ENCODE results near the gene MARCHF2.
A peak's percentile ranks its signal among the peaks of the same experiment; 100 is the strongest.
"Not testable (repeated sequence)": the region's sequence is repeated elsewhere in the genome, so short reads cannot be mapped to it uniquely, and the experiment has no call there.

Gene MARCHF2

GRCh38 chr19:8426283-8426682 is 13.2 kb downstream of the MARCHF2 start:
- no peak overlapping the region for H3K4me3 ChIP-seq (replicated peaks; ENCODE audit: low read depth, low read length)
- TF ChIP-seq, protein P1, sequence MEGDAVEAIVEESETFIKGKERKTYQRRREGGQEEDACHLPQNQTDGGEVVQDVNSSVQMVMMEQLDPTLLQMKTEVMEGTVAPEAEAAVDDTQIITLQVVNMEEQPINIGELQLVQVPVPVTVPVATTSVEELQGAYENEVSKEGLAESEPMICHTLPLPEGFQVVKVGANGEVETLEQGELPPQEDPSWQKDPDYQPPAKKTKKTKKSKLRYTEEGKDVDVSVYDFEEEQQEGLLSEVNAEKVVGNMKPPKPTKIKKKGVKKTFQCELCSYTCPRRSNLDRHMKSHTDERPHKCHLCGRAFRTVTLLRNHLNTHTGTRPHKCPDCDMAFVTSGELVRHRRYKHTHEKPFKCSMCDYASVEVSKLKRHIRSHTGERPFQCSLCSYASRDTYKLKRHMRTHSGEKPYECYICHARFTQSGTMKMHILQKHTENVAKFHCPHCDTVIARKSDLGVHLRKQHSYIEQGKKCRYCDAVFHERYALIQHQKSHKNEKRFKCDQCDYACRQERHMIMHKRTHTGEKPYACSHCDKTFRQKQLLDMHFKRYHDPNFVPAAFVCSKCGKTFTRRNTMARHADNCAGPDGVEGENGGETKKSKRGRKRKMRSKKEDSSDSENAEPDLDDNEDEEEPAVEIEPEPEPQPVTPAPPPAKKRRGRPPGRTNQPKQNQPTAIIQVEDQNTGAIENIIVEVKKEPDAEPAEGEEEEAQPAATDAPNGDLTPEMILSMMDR (IDR thresholded peaks at IDR 0.05; ENCODE audit: low read depth, low read length, missing control alignments), result no peak
- no peak for DNase-seq (ENCODE audit: extremely low read depth, low read depth)

GRCh38 chr19:8429044-8429443 is 15.9 kb downstream of the MARCHF2 start:
- TF ChIP-seq, protein P1 (IDR thresholded peaks at IDR 0.05; ENCODE audit: low read depth, low read length, missing control alignments), result no peak
- no peak overlapping the region for H3K4me3 ChIP-seq (replicated peaks; ENCODE audit: low read depth, low read length)
- no peak for DNase-seq (ENCODE audit: extremely low read depth, low read depth)

DNA sequence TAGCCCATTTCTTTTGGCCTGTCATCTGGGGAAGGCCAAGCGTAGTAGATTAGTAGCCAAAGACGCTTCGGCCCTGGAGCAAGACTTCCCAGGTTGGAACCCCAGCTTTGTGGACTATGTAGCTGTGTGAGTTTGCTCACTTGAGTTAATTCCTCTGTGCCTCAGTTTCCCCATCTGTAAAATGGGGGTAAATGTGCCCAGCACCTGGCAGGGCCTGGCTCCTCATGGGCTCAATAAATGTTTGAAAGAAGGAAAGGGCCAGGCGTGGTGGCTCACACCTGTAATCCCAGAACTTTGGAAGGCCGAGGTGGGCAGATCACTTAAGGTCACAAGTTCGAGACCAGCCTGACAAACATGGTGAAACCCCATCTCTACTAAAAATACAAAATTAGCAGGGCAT is 16.7 kb downstream of the MARCHF2 start:
- no peak overlapping the region for H3K4me3 ChIP-seq (replicated peaks; ENCODE audit: low read depth, low read length)
- no peak for DNase-seq (ENCODE audit: extremely low read depth, low read depth)
- TF ChIP-seq, protein P1 (IDR thresholded peaks at IDR 0.05; ENCODE audit: low read depth, low read length, missing control alignments), result no peak

DNA sequence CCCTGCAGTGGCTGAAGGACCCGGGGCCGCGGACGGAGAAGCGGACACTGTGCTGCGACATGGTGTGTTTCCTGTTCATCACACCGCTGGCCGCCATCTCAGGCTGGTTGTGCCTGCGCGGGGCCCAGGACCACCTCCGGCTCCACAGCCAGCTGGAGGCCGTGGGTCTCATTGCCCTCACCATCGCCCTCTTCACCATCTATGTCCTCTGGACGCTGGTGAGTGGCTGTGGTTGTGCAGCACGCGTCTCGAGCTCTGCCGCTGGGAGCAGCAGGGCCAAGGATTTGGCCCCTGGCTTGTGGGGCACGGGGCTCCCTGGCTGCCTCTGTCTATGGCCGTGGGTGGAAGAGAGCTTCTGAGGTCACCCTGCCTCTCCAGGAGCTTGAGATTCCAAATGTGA is 17.5 kb downstream of the MARCHF2 start:
- no peak overlapping the region for H3K4me3 ChIP-seq (replicated peaks; ENCODE audit: low read depth, low read length)
- DNase-seq (ENCODE audit: extremely low read depth, low read depth), result no peak
- TF ChIP-seq, protein P1 (IDR thresholded peaks at IDR 0.05; ENCODE audit: low read depth, low read length, missing control alignments), result no peak

DNA sequence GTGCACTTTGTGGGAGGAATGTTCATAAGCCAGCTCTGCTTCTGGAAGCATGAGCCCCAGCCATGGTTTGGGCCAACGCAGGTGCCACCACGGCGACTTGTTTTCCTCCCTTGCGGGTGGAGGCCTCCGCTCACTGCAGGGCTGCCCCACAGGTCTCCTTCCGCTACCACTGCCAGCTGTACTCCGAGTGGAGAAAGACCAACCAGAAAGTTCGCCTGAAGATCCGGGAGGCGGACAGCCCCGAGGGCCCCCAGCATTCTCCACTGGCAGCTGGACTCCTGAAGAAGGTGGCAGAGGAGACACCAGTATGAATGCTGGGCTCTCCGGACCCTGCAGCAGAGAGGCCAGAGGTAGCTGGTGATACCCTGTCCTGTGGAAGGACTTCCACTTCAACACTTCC is 25.1 kb downstream of the MARCHF2 start:
- DNase-seq (ENCODE audit: extremely low read depth, low read depth), result no peak
- TF ChIP-seq, protein P1 (IDR thresholded peaks at IDR 0.05; ENCODE audit: low read depth, low read length, missing control alignments), result no peak
- no peak overlapping the region for H3K4me3 ChIP-seq (replicated peaks; ENCODE audit: low read depth, low read length)

DNA sequence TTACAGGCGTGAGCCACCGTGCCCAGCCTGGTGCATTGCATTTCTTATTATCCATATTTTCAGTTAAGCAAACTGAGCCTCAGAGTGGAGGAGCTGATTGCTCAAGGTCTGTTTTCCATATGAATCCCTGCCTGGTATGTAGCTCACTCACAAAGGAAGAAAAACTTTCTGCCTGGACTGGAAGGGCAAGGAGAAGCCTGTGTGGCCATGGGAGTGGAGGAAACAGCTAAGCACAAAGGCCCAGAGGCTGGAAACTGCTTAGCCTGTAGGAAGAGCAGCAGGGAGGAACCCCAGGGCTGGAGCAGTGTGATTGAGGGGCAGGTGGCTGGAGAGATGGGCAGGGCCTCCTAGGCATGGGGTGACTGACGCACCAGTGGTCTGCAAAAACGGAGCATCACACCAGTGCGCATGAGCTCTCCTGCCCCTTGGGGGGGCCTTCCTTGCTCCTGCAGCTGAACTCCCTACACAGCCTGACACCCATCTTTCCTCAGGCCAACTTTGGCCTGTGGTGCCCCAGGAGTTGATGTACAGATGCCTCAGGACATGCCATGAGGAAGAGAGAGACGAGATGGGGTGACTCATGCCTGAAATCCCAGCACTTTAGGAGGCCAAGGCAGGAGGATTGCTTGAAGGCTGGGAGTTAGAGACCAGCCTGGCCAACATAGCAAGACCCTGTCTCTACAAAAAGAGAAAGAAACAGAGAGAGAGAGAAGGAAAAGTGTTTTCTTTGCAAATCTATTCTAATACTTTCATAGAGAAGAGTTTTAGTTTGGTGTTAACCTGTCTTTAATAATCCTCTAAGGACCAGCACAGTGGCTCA is 28.8 kb downstream of the MARCHF2 start:
- no peak for DNase-seq (ENCODE audit: extremely low read depth, low read depth)
- H3K4me3 ChIP-seq (replicated peaks; ENCODE audit: low read depth, low read length), result no peak overlapping the region
- TF ChIP-seq, protein P1 (IDR thresholded peaks at IDR 0.05; ENCODE audit: low read depth, low read length, missing control alignments), result no peak

GRCh38 chr19:8444140-8444676 is 31.1 kb downstream of the MARCHF2 start:
- H3K4me3 ChIP-seq (replicated peaks; ENCODE audit: low read depth, low read length), result peak overlapping the region; percentile 98
- DNase-seq (ENCODE audit: extremely low read depth, low read depth), result not testable (repeated sequence)
